H9 (cell line): ENCODE data around the gene LRRC55. TPM values are rescaled to one million over a fixed set of nuclear protein-coding genes. Genes with fewer than 3 reads are reported as not detected.

Experiments used
- DNase-seq: peaks from one replicate; pipeline ENCODE4 v3.0.0-alpha.2; 2017
- H2AFZ ChIP-seq: one replicate; pipeline ENCODE4 v1.6.1; 2013; ENCODE audit warnings: mild to moderate bottlenecking, low read length, control low read depth, moderate library complexity
- H2AK5ac ChIP-seq: 2 replicates; pipeline ENCODE4 v1.6.1; 2013; ENCODE audit warnings: low read length, control low read depth, mixed read lengths; ENCODE audit not compliant: insufficient read length
- H2BK120ac ChIP-seq: one replicate; pipeline ENCODE4 v1.6.1; 2013; ENCODE audit warnings: low read depth, mild to moderate bottlenecking, low read length, control low read depth, inconsistent platforms; ENCODE audit not compliant: poor library complexity, severe bottlenecking
- H2BK12ac ChIP-seq: 2 replicates; pipeline ENCODE4 v1.6.1; 2013; ENCODE audit warnings: low read length, control low read depth, mixed read lengths, low read depth; ENCODE audit not compliant: insufficient read length
- H2BK15ac ChIP-seq: 2 replicates; pipeline ENCODE4 v1.6.1; 2013; ENCODE audit warnings: low read depth, low read length, control low read depth
- H2BK20ac ChIP-seq: one replicate; pipeline ENCODE4 v1.6.1; 2013; ENCODE audit warnings: low read depth, mild to moderate bottlenecking, low read length, control low read depth, inconsistent platforms; ENCODE audit not compliant: poor library complexity, severe bottlenecking
- H2BK5ac ChIP-seq: 2 replicates; pipeline ENCODE4 v1.6.1; 2013; ENCODE audit warnings: low read length, control low read depth, mixed read lengths; ENCODE audit not compliant: insufficient read length
- H3K14ac ChIP-seq: 2 replicates; pipeline ENCODE4 v1.6.1; 2013; ENCODE audit warnings: low read length, control low read depth; ENCODE audit not compliant: insufficient read depth
- H3K18ac ChIP-seq: 2 replicates; pipeline ENCODE4 v1.6.1; 2013; ENCODE audit warnings: low read depth, mild to moderate bottlenecking, mixed read lengths, low read length, control low read depth; ENCODE audit not compliant: insufficient read length
- H3K23ac ChIP-seq: 2 replicates; pipeline ENCODE4 v1.6.1; 2013; ENCODE audit warnings: low read length, control low read depth, mixed read lengths, low read depth; ENCODE audit not compliant: insufficient read length
- H3K23me2 ChIP-seq: 2 replicates; pipeline ENCODE4 v1.6.1; 2013; ENCODE audit warnings: low read depth, mild to moderate bottlenecking, mixed read lengths, low read length, control low read depth; ENCODE audit not compliant: insufficient read length, poor library complexity, severe bottlenecking
- H3K27ac ChIP-seq: 2 replicates; pipeline ENCODE4 v1.5.1; 2013; ENCODE audit warnings: low read length, control low read depth, mixed read lengths, low read depth; ENCODE audit not compliant: insufficient read length
- H3K27me3 ChIP-seq: 2 replicates; pipeline ENCODE4 v1.6.1; 2013; ENCODE audit warnings: low read length, control low read depth, inconsistent platforms; ENCODE audit not compliant: insufficient read depth
- H3K4ac ChIP-seq: 2 replicates; pipeline ENCODE4 v1.6.1; 2013; ENCODE audit warnings: low read depth, mild to moderate bottlenecking, control low read depth, inconsistent platforms, low read length, moderate library complexity
- H3K4me1 ChIP-seq: 2 replicates; pipeline ENCODE4 v1.6.1; 2013; ENCODE audit warnings: low read length, control low read depth, inconsistent platforms; ENCODE audit not compliant: insufficient read depth
- H3K4me2 ChIP-seq: 2 replicates; pipeline ENCODE4 v1.6.1; 2013; ENCODE audit warnings: low read length, control low read depth, mixed read lengths; ENCODE audit not compliant: insufficient read length, insufficient read depth
- H3K56ac ChIP-seq: 2 replicates; pipeline ENCODE4 v1.6.1; 2013; ENCODE audit warnings: low read depth, mild to moderate bottlenecking, mixed read lengths, low read length, control low read depth; ENCODE audit not compliant: insufficient read length
- H3K79me1 ChIP-seq: 2 replicates; pipeline ENCODE4 v1.6.1; 2013; ENCODE audit warnings: low read depth, mild to moderate bottlenecking, moderate library complexity, low read length, control low read depth, inconsistent platforms; ENCODE audit not compliant: insufficient read depth, poor library complexity, severe bottlenecking
- H3K79me2 ChIP-seq: 2 replicates; pipeline ENCODE4 v1.6.1; 2013; ENCODE audit warnings: low read length, control low read depth, inconsistent platforms; ENCODE audit not compliant: insufficient read depth
- H3K9ac ChIP-seq: 2 replicates; pipeline ENCODE4 v1.6.1; 2013; ENCODE audit warnings: low read length, control low read depth, mixed read lengths; ENCODE audit not compliant: insufficient read length; ENCODE audit errors: extremely low read depth
- H3K9me3 ChIP-seq: one replicate; pipeline ENCODE4 v1.6.1; 2013; ENCODE audit warnings: low read depth, low read length, inconsistent platforms; ENCODE audit not compliant: control insufficient read depth
- H3T11ph ChIP-seq: one replicate; pipeline ENCODE4 v1.6.1; 2013; ENCODE audit warnings: mild to moderate bottlenecking, low read length, control low read depth, inconsistent platforms
- H4K20me1 ChIP-seq: one replicate; pipeline ENCODE4 v1.6.1; 2013; ENCODE audit not compliant: control insufficient read depth, insufficient read length, insufficient read depth
- H4K5ac ChIP-seq: 2 replicates; pipeline ENCODE4 v1.6.1; 2013; ENCODE audit warnings: low read depth, mild to moderate bottlenecking, mixed read lengths, low read length, control low read depth; ENCODE audit not compliant: insufficient read length
- H4K8ac ChIP-seq: replicated peaks from 2 replicates; pipeline ENCODE4 v1.6.1; 2013; ENCODE audit warnings: low read length, control low read depth, mixed read lengths, low read depth; ENCODE audit not compliant: insufficient read length
- H4K91ac ChIP-seq: 2 replicates; pipeline ENCODE4 v1.6.1; 2013; ENCODE audit warnings: low read depth, mild to moderate bottlenecking, moderate library complexity, mixed read lengths, low read length, control low read depth; ENCODE audit not compliant: insufficient read length
- H3K27ac Mint-ChIP-seq, 3 experiments: 2 replicates in 2 of 3; 3 replicates in 1 of 3; pipeline ENCODE4 v1.8.0; 2020 to 2021; ENCODE audit warnings: mixed read lengths in 3 of 3, mild to moderate bottlenecking in 1 of 3, moderate library complexity in 1 of 3
- H3K27me3 Mint-ChIP-seq: 2 replicates; pipeline ENCODE4 v1.8.0; 2021; ENCODE audit warnings: low read depth, mild to moderate bottlenecking, moderate library complexity, mixed read lengths
- H3K36me3 Mint-ChIP-seq, 3 experiments: 2 replicates in 2 of 3; 3 replicates in 1 of 3; pipeline ENCODE4 v1.8.0; 2020 to 2021; ENCODE audit warnings: low read depth in 3 of 3, mixed read lengths in 3 of 3; ENCODE audit not compliant: insufficient read depth in 1 of 3
- H3K4me1 Mint-ChIP-seq, 2 experiments: 2 replicates each; pipeline ENCODE4 v1.8.0; 2020; ENCODE audit warnings: mixed read lengths in 2 of 2
- H3K4me3 Mint-ChIP-seq, 2 experiments: 2 replicates in 1 of 2; 3 replicates in 1 of 2; pipeline ENCODE4 v1.8.0; 2020 to 2021; ENCODE audit warnings: mild to moderate bottlenecking in 2 of 2, mixed read lengths in 2 of 2, moderate library complexity in 1 of 2
- H3K9me3 Mint-ChIP-seq, 2 experiments: 2 replicates in 1 of 2; 3 replicates in 1 of 2; pipeline ENCODE4 v1.8.0; 2020; ENCODE audit warnings: mild to moderate bottlenecking in 2 of 2, mixed read lengths in 2 of 2, moderate library complexity in 1 of 2
- WGBS: extraction: QIAGEN DNeasy Blood & Tissue Kit; methylation state at CpG from one replicate; pipeline ENCODE4 v1.1.7; 2013; ENCODE audit warnings: missing lambda C conversion rate, low lambda C conversion rate, mixed read lengths; ENCODE audit not compliant: insufficient read length; ENCODE audit errors: extremely low coverage; 5-methylcytosine and 5-hydroxymethylcytosine counted together
- total RNA-seq: library from RNA; stranded (reverse); gene quantifications from 2 replicates; pipeline ENCODE4 v1.2.1, GENCODE V29; 2021
- TF ChIP-seq, protein P1 (sequence below): fragments of 200-600 bp; sonication (generic); conservative IDR thresholded peaks from 3 replicates; pipeline ENCODE4 v1.8.0; 2021; ENCODE audit warnings: antibody characterized with exemption, mild to moderate bottlenecking

Gene LRRC55
- total RNA-seq, 1 experiment from 2014 or later, result 1.0 TPM

DNA sequence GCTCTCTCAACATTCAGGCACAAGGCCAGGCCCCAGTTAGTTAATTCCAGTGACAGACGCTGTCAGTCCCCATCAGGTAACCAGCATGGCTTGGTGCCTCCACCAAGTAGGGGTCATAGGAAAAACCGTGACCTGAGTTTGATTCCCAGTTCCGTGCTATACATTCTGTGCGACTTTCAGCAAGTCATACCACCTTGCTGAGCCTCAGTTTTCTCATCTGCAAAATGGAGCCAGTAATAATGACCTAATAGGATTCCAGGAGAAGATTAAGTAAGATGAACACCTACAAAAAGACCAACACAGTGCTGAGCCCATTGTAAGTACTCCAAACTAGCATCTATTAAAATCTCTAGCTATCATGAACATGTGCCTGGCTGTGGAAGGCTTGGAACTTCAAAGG, 24.8 kb upstream of the LRRC55 start:
- H3K27ac Mint-ChIP-seq, result no peak overlapping the region; a peak in 1 of 7 replicates
- H3T11ph ChIP-seq, result no peak overlapping the region
- H4K20me1 ChIP-seq, result no peaks in the 10 kb centered on the region

More for the DNA sequence above, 24.8 kb upstream of the LRRC55 start:
- Histone ChIP-seq H3K14ac (no peak overlapping the region), H3K79me1 (no peaks in the 10 kb centered on the region), H3K4ac (no peak overlapping the region), H2BK20ac (no peak overlapping the region), H3K56ac (no peak overlapping the region), H3K23me2 (no peaks in the 10 kb centered on the region), H4K8ac (no peak overlapping the region), H4K91ac (no peak overlapping the region), H2BK12ac (no peak overlapping the region), H2BK120ac (no peak overlapping the region), H3K27ac (no peak overlapping the region), H4K5ac (no peak overlapping the region), H3K23ac (no peak overlapping the region), H2AK5ac (no peak overlapping the region), H3K9ac (no peak overlapping the region), H2BK15ac (no peak overlapping the region), H3K4me1 (peaks cover 3% of the 10 kb centered on the region; the same call in 1 of the 2 replicates), H3K9me3 (no peaks in the 10 kb centered on the region), H3K4me2 (no peak overlapping the region), H3K27me3 (no peaks in the 10 kb centered on the region), H3K79me2 (no peaks in the 10 kb centered on the region), H2AFZ (no peak overlapping the region), H2BK5ac (no peak overlapping the region), H3K18ac (no peak overlapping the region)
- Mint-ChIP-seq H3K4me1 (peaks cover 29 to 35% of the 10 kb centered on the region in 2 experiments), H3K4me3 (no peak overlapping the region), H3K36me3 (no peaks in the 10 kb centered on the region), H3K27me3 (peaks cover 10% of the 10 kb centered on the region), H3K9me3 (no peaks in the 10 kb centered on the region)
- DNase-seq, result no peak
- TF ChIP-seq, protein P1, sequence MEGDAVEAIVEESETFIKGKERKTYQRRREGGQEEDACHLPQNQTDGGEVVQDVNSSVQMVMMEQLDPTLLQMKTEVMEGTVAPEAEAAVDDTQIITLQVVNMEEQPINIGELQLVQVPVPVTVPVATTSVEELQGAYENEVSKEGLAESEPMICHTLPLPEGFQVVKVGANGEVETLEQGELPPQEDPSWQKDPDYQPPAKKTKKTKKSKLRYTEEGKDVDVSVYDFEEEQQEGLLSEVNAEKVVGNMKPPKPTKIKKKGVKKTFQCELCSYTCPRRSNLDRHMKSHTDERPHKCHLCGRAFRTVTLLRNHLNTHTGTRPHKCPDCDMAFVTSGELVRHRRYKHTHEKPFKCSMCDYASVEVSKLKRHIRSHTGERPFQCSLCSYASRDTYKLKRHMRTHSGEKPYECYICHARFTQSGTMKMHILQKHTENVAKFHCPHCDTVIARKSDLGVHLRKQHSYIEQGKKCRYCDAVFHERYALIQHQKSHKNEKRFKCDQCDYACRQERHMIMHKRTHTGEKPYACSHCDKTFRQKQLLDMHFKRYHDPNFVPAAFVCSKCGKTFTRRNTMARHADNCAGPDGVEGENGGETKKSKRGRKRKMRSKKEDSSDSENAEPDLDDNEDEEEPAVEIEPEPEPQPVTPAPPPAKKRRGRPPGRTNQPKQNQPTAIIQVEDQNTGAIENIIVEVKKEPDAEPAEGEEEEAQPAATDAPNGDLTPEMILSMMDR, result no peak
- no CpG with 5 or more reads among the region's 4 CpGs for WGBS
